ENCODE data around the gene CINP.

The CINP gene

DNA sequence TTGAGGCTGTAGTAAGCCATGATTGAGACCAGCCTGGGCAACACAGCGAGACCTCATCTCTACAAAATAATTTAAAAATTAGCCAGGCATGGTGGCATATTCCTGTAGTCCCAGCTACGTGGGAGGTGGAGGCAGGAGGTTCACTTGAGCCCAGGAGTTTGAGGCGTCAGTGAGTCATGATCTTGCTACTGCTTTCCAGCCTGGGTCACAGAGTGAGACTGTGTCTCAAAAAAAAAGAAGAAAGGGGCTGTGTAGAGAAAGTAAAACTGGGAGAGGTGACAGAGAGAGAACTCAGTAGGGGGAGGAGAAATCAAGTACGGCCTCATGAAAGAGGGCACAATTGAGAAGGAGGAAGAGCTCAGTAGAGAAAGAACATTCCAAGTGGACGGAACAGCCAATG is 12.4 kb upstream of the CINP start:
- in situ Hi-C loops (cut with HindIII; ENCODE audit: low sequenced_read_pairs) = no loop called here
- no peak for TF ChIP-seq CTCF (IDR thresholded peaks at IDR 0.05; ENCODE audit: low read depth, low read length, missing control alignments)
- H3K4me3 ChIP-seq (ENCODE audit: low read depth, low read length) = no peak overlapping the region
- DNase-seq (ENCODE audit: low read depth) = no peak

GRCh38 chr14:102374264-102374663 is 11.6 kb upstream of the CINP start:
- H3K4me3 ChIP-seq (ENCODE audit: low read depth, low read length) = no peak overlapping the region
- TF ChIP-seq CTCF (IDR thresholded peaks at IDR 0.05; ENCODE audit: low read depth, low read length, missing control alignments) = no peak
- in situ Hi-C loops (cut with HindIII; ENCODE audit: low sequenced_read_pairs) = no loop called here
- no peak for DNase-seq (ENCODE audit: low read depth)

DNA sequence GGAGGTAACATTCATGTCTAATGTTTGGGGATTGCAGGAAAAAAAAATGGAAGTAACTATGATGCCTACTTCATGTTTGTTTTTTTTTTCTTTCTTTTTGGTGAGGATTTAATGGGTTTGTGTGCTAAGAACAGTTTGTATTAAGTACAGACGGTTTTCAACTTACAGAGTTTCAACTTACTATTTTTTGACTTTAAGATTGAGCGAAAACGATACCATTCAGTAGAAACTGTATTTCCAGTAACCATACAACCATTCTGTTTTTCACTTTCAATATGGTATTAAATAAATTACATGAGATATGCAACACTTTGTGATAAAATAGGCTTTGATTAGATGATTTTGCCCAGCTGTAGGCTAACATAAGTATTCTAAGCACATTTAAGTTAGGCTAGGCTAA is 10.4 kb upstream of the CINP start:
- in situ Hi-C loops (cut with HindIII; ENCODE audit: low sequenced_read_pairs) = no loop called here
- no peak overlapping the region for H3K4me3 ChIP-seq (ENCODE audit: low read depth, low read length)
- DNase-seq (ENCODE audit: low read depth) = no peak
- no peak for TF ChIP-seq CTCF (IDR thresholded peaks at IDR 0.05; ENCODE audit: low read depth, low read length, missing control alignments)

GRCh38 chr14:102371361-102371760 is 8.7 kb upstream of the CINP start:
- no peak for DNase-seq (ENCODE audit: low read depth)
- in situ Hi-C loops (cut with HindIII; ENCODE audit: low sequenced_read_pairs) = no loop called here
- TF ChIP-seq CTCF (IDR thresholded peaks at IDR 0.05; ENCODE audit: low read depth, low read length, missing control alignments) = no peak
- H3K4me3 ChIP-seq (ENCODE audit: low read depth, low read length) = no peak overlapping the region

DNA sequence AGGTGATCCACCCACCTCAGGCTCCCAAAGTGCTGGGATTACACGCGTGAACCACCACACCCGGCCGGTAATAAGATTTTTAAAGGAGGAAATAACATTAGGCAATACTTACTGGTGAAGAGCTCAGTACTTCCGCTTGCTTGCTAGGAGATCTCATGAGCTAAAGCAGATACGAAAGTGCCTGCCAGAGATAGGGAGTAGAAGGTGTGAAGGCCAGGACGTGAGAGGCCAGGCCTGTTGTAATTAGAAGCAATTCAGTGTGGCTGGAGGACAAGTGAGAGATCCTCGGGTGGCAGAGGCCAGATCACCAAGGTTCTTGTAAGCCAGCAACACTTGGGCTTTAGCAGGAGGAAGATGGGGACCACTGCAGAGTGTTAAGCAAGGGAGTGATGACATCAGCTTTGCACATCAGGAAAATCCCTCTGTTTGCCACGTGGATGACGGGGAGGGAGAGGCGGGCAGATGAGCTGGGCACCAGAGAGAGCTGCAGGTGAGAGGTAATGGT is 7.7 kb upstream of the CINP start:
- TF ChIP-seq CTCF (IDR thresholded peaks at IDR 0.05; ENCODE audit: low read depth, low read length, missing control alignments) = no peak
- no peak overlapping the region for H3K4me3 ChIP-seq (ENCODE audit: low read depth, low read length)
- no peak for DNase-seq (ENCODE audit: low read depth)
- in situ Hi-C loops (cut with HindIII; ENCODE audit: low sequenced_read_pairs) = no loop called here

DNA sequence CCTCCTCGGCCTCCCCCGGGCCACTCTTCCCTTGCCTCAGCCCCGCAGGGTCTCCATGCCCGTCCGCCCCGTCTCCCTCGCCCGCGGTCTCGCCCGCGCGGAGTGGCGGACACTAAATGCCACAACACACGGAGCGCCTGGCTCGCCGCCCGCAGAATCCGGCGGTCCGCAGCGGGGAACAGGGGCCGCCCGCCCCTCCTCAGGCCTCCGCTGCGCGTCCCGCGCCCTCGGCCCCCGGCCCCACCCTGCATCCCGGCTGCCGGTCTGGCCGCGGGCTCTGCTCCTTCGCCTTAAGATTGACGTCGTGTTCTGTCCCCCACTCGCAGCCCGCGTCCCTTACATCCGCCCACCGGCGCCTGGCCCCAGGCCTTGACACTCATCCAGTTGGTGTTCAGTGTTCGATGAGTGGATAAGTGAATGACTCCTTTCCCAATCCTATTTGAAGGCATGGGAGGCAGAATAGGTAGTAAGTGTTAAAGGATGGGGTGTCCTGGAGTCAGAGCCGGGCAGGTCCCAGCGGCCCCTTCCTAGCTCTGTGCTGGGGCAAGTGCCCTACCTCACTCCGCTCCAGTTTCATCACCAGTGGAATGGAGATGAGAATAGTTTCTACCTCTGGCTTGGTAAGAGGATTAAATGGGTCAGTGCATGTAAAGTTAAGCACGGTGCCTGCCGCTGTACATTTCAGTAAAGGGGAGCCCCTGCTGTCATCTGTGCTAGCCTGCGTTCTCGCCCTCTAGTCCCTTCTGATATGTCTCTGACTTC is 673 bp upstream of the CINP start:
- peak overlapping the region; percentile 75 for H3K4me3 ChIP-seq (ENCODE audit: low read depth, low read length)
- no peak for DNase-seq (ENCODE audit: low read depth)
- in situ Hi-C loops (cut with HindIII; ENCODE audit: low sequenced_read_pairs) = no loop called here
- TF ChIP-seq CTCF (IDR thresholded peaks at IDR 0.05; ENCODE audit: low read depth, low read length, missing control alignments) = no peak

Data from astrocyte of the cerebellum (primary cell).